Endodermal cell (in vitro differentiated cells): ENCODE measurements around the gene AK8. TPM values are rescaled to one million over a fixed set of nuclear protein-coding genes. Genes with fewer than 3 reads are reported as not detected.
"Not testable (repeated sequence)": the region's sequence is repeated elsewhere in the genome, so short reads cannot be mapped to it uniquely, and the experiment has no call there.

ENCODE experiments used
- DNase-seq: peaks from one replicate; pipeline ENCODE4 v3.0.0-alpha.2; 2017
- H3K27ac ChIP-seq: 2 replicates; pipeline ENCODE4 v1.5.1; 2013; ENCODE audit warnings: mild to moderate bottlenecking, low read depth, low read length, moderate library complexity
- H3K27me3 ChIP-seq: 2 replicates; pipeline ENCODE4 v1.6.1; 2013; ENCODE audit warnings: mild to moderate bottlenecking, low read length, moderate library complexity; ENCODE audit not compliant: insufficient read depth, control insufficient read depth, poor library complexity, severe bottlenecking
- H3K36me3 ChIP-seq: 2 replicates; pipeline ENCODE4 v1.7.0; 2013; ENCODE audit warnings: mild to moderate bottlenecking, low read length, moderate library complexity; ENCODE audit not compliant: control insufficient read depth, insufficient read depth
- H3K4me1 ChIP-seq: one replicate; pipeline ENCODE4 v1.7.0; 2013; ENCODE audit warnings: low read length; ENCODE audit not compliant: control insufficient read depth, insufficient read depth
- H3K4me3 ChIP-seq: 2 replicates; pipeline ENCODE4 v1.5.1; 2013; ENCODE audit warnings: mild to moderate bottlenecking, low read length, moderate library complexity
- H3K9ac ChIP-seq: 2 replicates; pipeline ENCODE4 v1.6.1; 2013; ENCODE audit warnings: mild to moderate bottlenecking, low read length, moderate library complexity; ENCODE audit not compliant: poor library complexity, severe bottlenecking; ENCODE audit errors: extremely low read depth
- H3K9me3 ChIP-seq: 2 replicates; pipeline ENCODE4 v1.6.1; 2013; ENCODE audit warnings: mild to moderate bottlenecking, low read length, moderate library complexity; ENCODE audit not compliant: control insufficient read depth
- H3K27ac Mint-ChIP-seq: 2 replicates; pipeline ENCODE4 v1.8.0; 2020; ENCODE audit warnings: mixed read lengths
- H3K27me3 Mint-ChIP-seq: 2 replicates; pipeline ENCODE4 v1.8.0; 2021; ENCODE audit warnings: mild to moderate bottlenecking, mixed read lengths; ENCODE audit not compliant: insufficient read depth
- H3K36me3 Mint-ChIP-seq: 2 replicates; pipeline ENCODE4 v1.8.0; 2020; ENCODE audit warnings: low read depth, mixed read lengths
- H3K4me1 Mint-ChIP-seq: 2 replicates; pipeline ENCODE4 v1.8.0; 2020; ENCODE audit warnings: mixed read lengths
- H3K4me3 Mint-ChIP-seq: 2 replicates; pipeline ENCODE4 v1.8.0; 2020; ENCODE audit warnings: mild to moderate bottlenecking, moderate library complexity, mixed read lengths
- H3K9me3 Mint-ChIP-seq: 2 replicates; pipeline ENCODE4 v1.8.0; 2020; ENCODE audit warnings: mild to moderate bottlenecking, mixed read lengths
- WGBS, 2 experiments: methylation state at CpG; one replicate each; pipeline versions ENCODE4 v1.1.5 to v1.1.7; 2013; ENCODE audit warnings: missing lambda C conversion rate in 2 of 2, mixed read lengths in 1 of 2; ENCODE audit not compliant: insufficient coverage in 1 of 2, insufficient read length in 1 of 2; 5-methylcytosine and 5-hydroxymethylcytosine counted together
- total RNA-seq, 2 donors: library from RNA; stranded (reverse); fragmentation: NEBNext Ultra II Directional in 1 of 2; extraction: Animal tissue kit (Norgen Biotek cat#: 25700) in 1 of 2; gene quantifications; 2 replicates in 1 of 2; 3 replicates in 1 of 2; pipeline ENCODE4 v1.2.1, GENCODE V29; 2021
- TF ChIP-seq, protein P1 (sequence below): fragments of 200-600 bp; sonication (generic); conservative IDR thresholded peaks from 2 replicates; pipeline ENCODE4 v1.5.0; 2021; ENCODE audit warnings: antibody characterized with exemption, mild to moderate bottlenecking

AK8 gene
- total RNA-seq, 2 donors from 2014 or later = 1.3 to 2.6 TPM

DNA sequence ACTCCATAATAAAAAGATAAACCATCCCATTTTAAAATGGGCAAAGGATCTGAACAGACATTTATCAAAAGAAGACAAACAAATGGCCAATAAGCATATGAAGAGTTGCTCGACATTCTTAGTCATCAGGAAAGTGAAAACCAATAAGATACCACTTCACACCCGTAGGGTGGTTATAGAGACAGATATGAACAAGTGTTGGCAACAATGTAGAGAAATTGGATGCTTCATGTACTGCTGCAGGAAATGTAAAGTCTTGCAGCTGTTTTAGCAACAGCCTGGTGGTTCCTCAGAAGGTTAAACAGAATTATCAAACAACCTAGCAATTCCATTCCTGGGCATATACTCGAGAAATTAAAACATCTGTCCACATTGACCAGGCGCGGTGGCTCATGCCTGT, 165.3 kb downstream of the AK8 start:
- WGBS, 2 experiments = 89 to 97% methylated on average over 5 of the region's 5 CpGs
- no peaks in the 10 kb centered on the region for H3K36me3 Mint-ChIP-seq
- H3K4me1 Mint-ChIP-seq = no peaks in the 10 kb centered on the region

DNA sequence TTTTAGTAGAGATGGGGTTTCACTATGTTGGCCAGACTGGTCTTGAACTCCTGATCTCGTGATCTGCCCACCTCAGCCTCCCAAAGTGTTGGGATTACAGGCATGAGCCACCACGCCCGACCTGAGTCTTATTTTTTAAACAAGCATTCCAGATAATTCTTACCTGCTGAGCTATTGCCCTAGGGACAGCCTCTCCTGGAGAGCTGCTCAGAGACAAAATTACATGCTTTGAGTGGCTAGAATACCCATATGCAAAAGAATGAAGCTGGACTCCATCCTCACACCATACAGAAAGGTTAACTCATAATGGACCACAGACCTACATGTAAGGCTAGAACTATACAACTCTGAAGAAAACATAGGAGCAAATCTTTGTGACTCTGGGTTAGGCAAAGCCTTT, 166.2 kb downstream of the AK8 start:
- H3K36me3 Mint-ChIP-seq = no peaks in the 10 kb centered on the region
- TF ChIP-seq, protein P1, sequence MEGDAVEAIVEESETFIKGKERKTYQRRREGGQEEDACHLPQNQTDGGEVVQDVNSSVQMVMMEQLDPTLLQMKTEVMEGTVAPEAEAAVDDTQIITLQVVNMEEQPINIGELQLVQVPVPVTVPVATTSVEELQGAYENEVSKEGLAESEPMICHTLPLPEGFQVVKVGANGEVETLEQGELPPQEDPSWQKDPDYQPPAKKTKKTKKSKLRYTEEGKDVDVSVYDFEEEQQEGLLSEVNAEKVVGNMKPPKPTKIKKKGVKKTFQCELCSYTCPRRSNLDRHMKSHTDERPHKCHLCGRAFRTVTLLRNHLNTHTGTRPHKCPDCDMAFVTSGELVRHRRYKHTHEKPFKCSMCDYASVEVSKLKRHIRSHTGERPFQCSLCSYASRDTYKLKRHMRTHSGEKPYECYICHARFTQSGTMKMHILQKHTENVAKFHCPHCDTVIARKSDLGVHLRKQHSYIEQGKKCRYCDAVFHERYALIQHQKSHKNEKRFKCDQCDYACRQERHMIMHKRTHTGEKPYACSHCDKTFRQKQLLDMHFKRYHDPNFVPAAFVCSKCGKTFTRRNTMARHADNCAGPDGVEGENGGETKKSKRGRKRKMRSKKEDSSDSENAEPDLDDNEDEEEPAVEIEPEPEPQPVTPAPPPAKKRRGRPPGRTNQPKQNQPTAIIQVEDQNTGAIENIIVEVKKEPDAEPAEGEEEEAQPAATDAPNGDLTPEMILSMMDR = no peak
- Histone ChIP-seq H3K9me3 (no peaks in the 10 kb centered on the region), H3K36me3 (no peaks in the 10 kb centered on the region), H3K9ac (no peak overlapping the region), H3K27ac (no peak overlapping the region), H3K4me3 (no peak overlapping the region), H3K27me3 (no peaks in the 10 kb centered on the region), H3K4me1 (no peaks in the 10 kb centered on the region)
- H3K27ac Mint-ChIP-seq = no peak overlapping the region
- H3K4me3 Mint-ChIP-seq = no peak overlapping the region
- H3K27me3 Mint-ChIP-seq = peaks cover 7% of the 10 kb centered on the region
- 90 to 95% methylated on average over 3 of the region's 3 CpGs for WGBS, 2 experiments
- H3K4me1 Mint-ChIP-seq = no peaks in the 10 kb centered on the region
- DNase-seq = no peak
- H3K9me3 Mint-ChIP-seq = peaks cover 4% of the 10 kb centered on the region

More for the DNA sequence above, 165.3 kb downstream of the AK8 start:
- Histone ChIP-seq H3K9me3 (no peaks in the 10 kb centered on the region), H3K27ac (no peak overlapping the region), H3K36me3 (no peaks in the 10 kb centered on the region), H3K27me3 (no peaks in the 10 kb centered on the region), H3K4me3 (no peak overlapping the region), H3K9ac (no peak overlapping the region), H3K4me1 (no peaks in the 10 kb centered on the region)
- Mint-ChIP-seq H3K27me3 (peaks cover 16% of the 10 kb centered on the region), H3K27ac (no peak overlapping the region), H3K9me3 (peaks cover 4% of the 10 kb centered on the region), H3K4me3 (no peak overlapping the region)
- DNase-seq = no peak
- TF ChIP-seq, protein P1 = no peak

DNA sequence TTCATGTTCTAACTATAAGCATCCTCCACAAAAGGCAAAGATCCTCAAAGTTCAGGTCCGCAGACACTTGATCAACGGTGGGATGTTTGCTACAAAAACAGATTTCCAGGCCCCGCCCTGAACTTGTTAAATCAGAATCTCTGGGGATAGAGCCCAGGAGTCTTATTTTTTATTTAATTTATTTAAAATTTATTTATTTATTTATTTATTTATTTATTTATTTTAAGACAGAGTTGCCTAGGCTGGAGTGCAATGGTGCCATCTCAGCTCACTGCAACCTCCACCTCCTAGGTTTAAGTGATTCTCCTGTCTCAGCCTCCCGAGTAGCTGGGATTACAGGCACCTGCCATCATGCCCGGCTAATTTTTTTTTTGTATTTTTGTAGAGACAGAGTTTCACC, 166.9 kb downstream of the AK8 start:
- not testable (repeated sequence) for DNase-seq, H3K36me3 ChIP-seq, H3K27ac ChIP-seq, H3K4me3 ChIP-seq, H3K4me1 ChIP-seq, H3K4me3 Mint-ChIP-seq, H3K4me1 Mint-ChIP-seq, H3K9ac ChIP-seq, H3K9me3 Mint-ChIP-seq, H3K36me3 Mint-ChIP-seq, H3K27me3 ChIP-seq, H3K9me3 ChIP-seq, H3K27me3 Mint-ChIP-seq, H3K27ac Mint-ChIP-seq
- 93 to 96% methylated on average over 3 to 5 of the region's 5 CpGs for WGBS, 2 experiments

DNA sequence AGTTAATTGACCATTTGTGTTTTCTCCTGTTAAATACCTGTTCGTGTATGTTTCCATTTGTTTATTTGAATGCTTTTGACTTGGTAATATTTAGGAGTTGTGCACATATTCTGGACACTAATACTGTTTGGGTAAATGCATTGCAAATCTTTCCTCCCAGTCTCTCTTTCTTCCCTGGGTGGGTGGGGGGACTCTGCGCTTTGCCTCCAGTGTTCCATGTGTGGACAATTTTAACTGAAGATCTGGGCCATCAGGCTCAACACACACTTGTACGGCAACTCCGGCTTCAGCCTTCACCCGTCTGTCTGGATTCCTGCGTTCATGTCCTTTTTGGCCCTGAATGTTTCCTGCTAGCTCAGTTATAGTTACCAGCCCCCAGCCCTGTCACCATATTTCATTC, 167.8 kb downstream of the AK8 start:
- Mint-ChIP-seq H3K27me3 (peaks cover 11% of the 10 kb centered on the region), H3K4me3 (no peak overlapping the region), H3K9me3 (peaks cover 4% of the 10 kb centered on the region), H3K27ac (no peak overlapping the region), H3K4me1 (no peaks in the 10 kb centered on the region), H3K36me3 (no peaks in the 10 kb centered on the region)
- DNase-seq = no peak
- Histone ChIP-seq H3K9ac (no peak overlapping the region), H3K9me3 (no peaks in the 10 kb centered on the region), H3K4me3 (no peak overlapping the region), H3K4me1 (no peaks in the 10 kb centered on the region), H3K36me3 (no peaks in the 10 kb centered on the region), H3K27me3 (no peaks in the 10 kb centered on the region), H3K27ac (no peak overlapping the region)
- TF ChIP-seq, protein P1 = no peak
- 90 to 97% methylated on average over 6 of the region's 6 CpGs for WGBS, 2 experiments
